ENCODE results near the gene ZNF438. TPM values are rescaled to one million over a fixed set of nuclear protein-coding genes. Genes with fewer than 3 reads are reported as not detected.

ZNF438 gene
- total RNA-seq, 1 experiment from 2014 or later: 2.0 TPM

GRCh38 chr10:30803892-30804322, 227.8 kb downstream of the ZNF438 start:
- DNase-seq (ENCODE audit: low spot score): no peak
- ChIA-PET POLR2A (ENCODE audit: low non-redundant PET) (no interaction called here), CTCF (no interaction called here)
- Histone ChIP-seq H3K9me3 (ENCODE audit: low read depth, low read length, poor library complexity, severe bottlenecking) (no peaks in the 10 kb centered on the region), H3K27me3 (replicated peaks; ENCODE audit: insufficient read depth, low read depth, low read length, poor library complexity) (no peaks in the 10 kb centered on the region), H3K27ac (ENCODE audit: low read depth, low read length, poor library complexity, severe bottlenecking) (no peak overlapping the region), H3K36me3 (ENCODE audit: insufficient read depth, low read length, poor library complexity, severe bottlenecking) (no peaks in the 10 kb centered on the region), H3K4me1 (ENCODE audit: insufficient read depth, low read length, poor library complexity, severe bottlenecking) (no peaks in the 10 kb centered on the region), H3K4me3 (ENCODE audit: low read depth, low read length, poor library complexity, severe bottlenecking) (no peak overlapping the region)
- BruUV-seq (replicated peaks): no TSS peak
- intact Hi-C loops (cut with micrococcal nuclease; ENCODE audit: unreplicated experiment): no loop called here
- no peak for TF ChIP-seq EZH2 (IDR thresholded peaks at IDR 0.05; ENCODE audit: borderline replicate concordance, low read depth, low read length, poor library complexity, severe bottlenecking)
- TF ChIP-seq, protein P1, sequence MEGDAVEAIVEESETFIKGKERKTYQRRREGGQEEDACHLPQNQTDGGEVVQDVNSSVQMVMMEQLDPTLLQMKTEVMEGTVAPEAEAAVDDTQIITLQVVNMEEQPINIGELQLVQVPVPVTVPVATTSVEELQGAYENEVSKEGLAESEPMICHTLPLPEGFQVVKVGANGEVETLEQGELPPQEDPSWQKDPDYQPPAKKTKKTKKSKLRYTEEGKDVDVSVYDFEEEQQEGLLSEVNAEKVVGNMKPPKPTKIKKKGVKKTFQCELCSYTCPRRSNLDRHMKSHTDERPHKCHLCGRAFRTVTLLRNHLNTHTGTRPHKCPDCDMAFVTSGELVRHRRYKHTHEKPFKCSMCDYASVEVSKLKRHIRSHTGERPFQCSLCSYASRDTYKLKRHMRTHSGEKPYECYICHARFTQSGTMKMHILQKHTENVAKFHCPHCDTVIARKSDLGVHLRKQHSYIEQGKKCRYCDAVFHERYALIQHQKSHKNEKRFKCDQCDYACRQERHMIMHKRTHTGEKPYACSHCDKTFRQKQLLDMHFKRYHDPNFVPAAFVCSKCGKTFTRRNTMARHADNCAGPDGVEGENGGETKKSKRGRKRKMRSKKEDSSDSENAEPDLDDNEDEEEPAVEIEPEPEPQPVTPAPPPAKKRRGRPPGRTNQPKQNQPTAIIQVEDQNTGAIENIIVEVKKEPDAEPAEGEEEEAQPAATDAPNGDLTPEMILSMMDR (conservative IDR thresholded peaks at IDR 0.05; ENCODE audit: low read depth, low read length): no peak

DNA sequence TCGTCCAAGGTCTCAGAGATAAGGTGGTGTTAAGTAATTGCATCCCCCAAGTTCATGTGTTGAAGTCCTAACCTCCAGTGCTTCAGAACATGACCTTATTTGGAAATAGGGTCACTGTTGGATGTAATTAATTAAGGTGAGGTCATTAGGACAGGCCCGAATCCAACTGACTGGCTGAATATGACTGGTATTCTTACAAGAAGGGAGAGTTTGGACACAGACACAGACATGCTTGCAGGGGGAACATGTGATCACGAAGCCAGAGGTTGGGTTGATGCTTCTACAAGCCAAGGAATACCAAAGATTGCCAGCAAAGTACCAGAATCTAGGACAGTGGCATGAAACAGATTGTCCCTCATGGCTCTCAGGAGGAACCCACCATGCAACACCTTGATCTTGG, 228.6 kb downstream of the ZNF438 start:
- ChIA-PET CTCF (no interaction called here), POLR2A (ENCODE audit: low non-redundant PET) (no interaction called here)
- TF ChIP-seq, protein P1 (conservative IDR thresholded peaks at IDR 0.05; ENCODE audit: low read depth, low read length): no peak
- no peak for TF ChIP-seq EZH2 (IDR thresholded peaks at IDR 0.05; ENCODE audit: borderline replicate concordance, low read depth, low read length, poor library complexity, severe bottlenecking)
- BruUV-seq (replicated peaks): no TSS peak
- intact Hi-C loops (cut with micrococcal nuclease; ENCODE audit: unreplicated experiment): no loop called here
- Histone ChIP-seq H3K4me1 (ENCODE audit: insufficient read depth, low read length, poor library complexity, severe bottlenecking) (no peaks in the 10 kb centered on the region), H3K36me3 (ENCODE audit: insufficient read depth, low read length, poor library complexity, severe bottlenecking) (no peaks in the 10 kb centered on the region), H3K9me3 (ENCODE audit: low read depth, low read length, poor library complexity, severe bottlenecking) (no peaks in the 10 kb centered on the region), H3K27ac (ENCODE audit: low read depth, low read length, poor library complexity, severe bottlenecking) (no peak overlapping the region), H3K4me3 (ENCODE audit: low read depth, low read length, poor library complexity, severe bottlenecking) (no peak overlapping the region), H3K27me3 (replicated peaks; ENCODE audit: insufficient read depth, low read depth, low read length, poor library complexity) (no peaks in the 10 kb centered on the region)
- no peak for DNase-seq (ENCODE audit: low spot score)

DNA sequence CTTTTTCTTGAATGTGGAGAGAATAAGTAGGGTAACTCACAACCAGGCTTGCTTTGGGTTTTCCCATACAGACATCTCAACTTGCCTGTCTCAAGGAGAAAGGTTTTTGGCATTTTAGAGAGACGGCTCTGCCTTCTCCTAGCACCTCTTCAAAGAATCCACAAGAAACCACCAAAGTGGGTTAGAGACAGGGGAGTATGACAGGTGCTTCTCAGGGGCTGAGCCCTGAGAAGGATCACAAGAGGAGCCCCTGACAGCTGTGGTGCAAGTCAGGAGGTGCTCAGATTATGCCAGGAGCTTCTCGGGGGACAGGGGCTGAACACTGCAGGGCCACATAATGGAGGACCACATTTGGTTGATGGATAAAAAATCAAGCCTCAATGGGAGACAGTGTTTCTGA, 231.3 kb downstream of the ZNF438 start:
- CTCF ChIA-PET: no interaction called here
- TF ChIP-seq EZH2 (IDR thresholded peaks at IDR 0.05; ENCODE audit: borderline replicate concordance, low read depth, low read length, poor library complexity, severe bottlenecking): no peak
- TF ChIP-seq, protein P1 (conservative IDR thresholded peaks at IDR 0.05; ENCODE audit: low read depth, low read length): no peak
- intact Hi-C loops (cut with micrococcal nuclease; ENCODE audit: unreplicated experiment): no loop called here
- Histone ChIP-seq H3K27ac (ENCODE audit: low read depth, low read length, poor library complexity, severe bottlenecking) (no peak overlapping the region), H3K36me3 (ENCODE audit: insufficient read depth, low read length, poor library complexity, severe bottlenecking) (no peaks in the 10 kb centered on the region), H3K9me3 (ENCODE audit: low read depth, low read length, poor library complexity, severe bottlenecking) (no peaks in the 10 kb centered on the region), H3K4me1 (ENCODE audit: insufficient read depth, low read length, poor library complexity, severe bottlenecking) (no peaks in the 10 kb centered on the region), H3K4me3 (ENCODE audit: low read depth, low read length, poor library complexity, severe bottlenecking) (no peak overlapping the region), H3K27me3 (replicated peaks; ENCODE audit: insufficient read depth, low read depth, low read length, poor library complexity) (no peaks in the 10 kb centered on the region)
- no TSS peak for BruUV-seq (replicated peaks)
- no peak for DNase-seq (ENCODE audit: low spot score)
- POLR2A ChIA-PET (ENCODE audit: low non-redundant PET): no interaction called here
